DOHH2 (cell line): Measurements from ENCODE around the gene R3HDM2.

ENCODE experiments used
- H3F3A ChIP-seq: fragments of 200-600 bp; sonication (generic), shearing (Covaris generic); 2 replicates; pipeline ENCODE4 v1.6.0; 2016; ENCODE audit warnings: antibody characterized with exemption, mild to moderate bottlenecking; ENCODE audit not compliant: control insufficient read depth, insufficient read depth
- H3K27ac ChIP-seq: fragments of 200-600 bp; sonication (generic); 2 replicates; pipeline ENCODE4 v1.5.1; 2014; ENCODE audit warnings: low read depth, mild to moderate bottlenecking, low read length, moderate library complexity
- H3K27me3 ChIP-seq: fragments of 200-600 bp; sonication (generic); 2 replicates; pipeline ENCODE4 v1.6.1; 2014; ENCODE audit warnings: mild to moderate bottlenecking, low read length, mixed read lengths; ENCODE audit not compliant: control insufficient read depth
- H3K36me3 ChIP-seq: fragments of 200-600 bp; sonication (generic); 2 replicates; pipeline ENCODE4 v1.6.1; 2014; ENCODE audit warnings: mild to moderate bottlenecking, low read length, moderate library complexity, mixed read lengths; ENCODE audit not compliant: control insufficient read depth
- H3K4me1 ChIP-seq: fragments of 200-600 bp; sonication (generic); 2 replicates; pipeline ENCODE4 v1.6.1; 2014; ENCODE audit warnings: mild to moderate bottlenecking, low read length, mixed read lengths; ENCODE audit not compliant: control insufficient read depth
- H3K4me2 ChIP-seq: fragments of 200-600 bp; sonication (generic); 2 replicates; pipeline ENCODE4 v1.6.0; 2014; ENCODE audit warnings: mild to moderate bottlenecking, low read length, moderate library complexity
- H3K4me3 ChIP-seq: fragments of 200-600 bp; sonication (generic); 2 replicates; pipeline ENCODE4 v1.5.1; 2014; ENCODE audit warnings: mild to moderate bottlenecking, low read length, mixed read lengths
- H3K79me2 ChIP-seq: fragments of 200-600 bp; sonication (generic); 2 replicates; pipeline ENCODE4 v1.6.1; 2014; ENCODE audit warnings: mild to moderate bottlenecking, low read length, mixed read lengths; ENCODE audit not compliant: control insufficient read depth
- H3K9me2 ChIP-seq: fragments of 200-600 bp; sonication (generic); replicated peaks from 2 replicates; pipeline ENCODE4 v1.6.1; 2014; ENCODE audit warnings: mild to moderate bottlenecking, low read length, mixed read lengths; ENCODE audit not compliant: control insufficient read depth
- H3K9me3 ChIP-seq: fragments of 200-600 bp; sonication (generic); 2 replicates; pipeline ENCODE4 v1.6.1; 2014; ENCODE audit warnings: antibody characterized with exemption, low read length, mixed read lengths; ENCODE audit not compliant: control insufficient read depth, insufficient read depth
- H4K20me1 ChIP-seq: fragments of 200-600 bp; sonication (generic); 2 replicates; pipeline ENCODE4 v1.6.0; 2014; ENCODE audit warnings: low read depth, mild to moderate bottlenecking, antibody characterized with exemption, low read length, moderate library complexity; ENCODE audit not compliant: control insufficient read depth, insufficient read depth
- EZH2phosphoT487 ChIP-seq: fragments of 200-600 bp; sonication (generic); IDR thresholded peaks from 2 replicates; pipeline ENCODE4 v1.6.1; 2017; ENCODE audit warnings: borderline replicate concordance, mild to moderate bottlenecking, antibody characterized with exemption, low read length, moderate library complexity, mixed read lengths
- TF ChIP-seq, protein P1 (sequence below): fragments of 200-600 bp; sonication (generic); IDR thresholded peaks from one replicate; pipeline ENCODE4 v1.5.1; 2014; ENCODE audit warnings: antibody characterized with exemption, mild to moderate bottlenecking, low read depth, low read length; ENCODE audit not compliant: poor library complexity, severe bottlenecking

Gene R3HDM2

DNA sequence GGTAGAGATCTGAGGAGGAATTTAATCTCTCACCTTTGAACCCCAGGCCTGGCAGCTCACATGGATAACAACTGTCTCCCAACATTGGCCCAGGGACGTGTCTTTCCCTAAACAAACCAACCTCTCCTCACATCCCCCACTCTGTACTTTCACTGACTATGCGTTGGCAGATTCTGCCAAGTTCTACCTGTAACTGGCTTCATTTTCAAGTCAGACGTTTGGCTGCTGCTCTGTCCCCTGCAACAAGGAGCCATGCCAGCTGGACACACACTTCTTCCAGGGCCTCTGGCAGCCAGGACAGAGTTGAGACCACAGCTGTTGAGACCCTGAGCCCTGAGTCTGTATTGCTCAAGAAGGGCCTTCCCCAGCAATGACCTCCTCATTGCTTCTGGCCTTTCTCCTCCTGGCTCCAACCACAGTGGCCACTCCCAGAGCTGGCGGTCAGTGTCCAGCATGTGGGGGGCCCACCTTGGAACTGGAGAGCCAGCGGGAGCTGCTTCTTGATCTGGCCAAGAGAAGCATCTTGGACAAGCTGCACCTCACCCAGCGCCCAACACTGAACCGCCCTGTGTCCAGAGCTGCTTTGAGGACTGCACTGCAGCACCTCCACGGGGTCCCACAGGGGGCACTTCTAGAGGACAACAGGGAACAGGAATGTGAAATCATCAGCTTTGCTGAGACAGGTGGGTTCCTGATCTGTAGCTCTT lies 3.8 kb upstream of the R3HDM2 start, which contains the start of gene INHBC:
INHBC (plus strand) TSS at position 268 of the 707 bp plus-strand sequence; CDS start at position 371, 103 bp downstream.
- H3K27me3 ChIP-seq, result peaks cover 7% of the 10 kb centered on the region; the same call in 1 of the 2 replicates
- no peak within 1 kb of the TSS for H3K4me2 ChIP-seq
- H3F3A ChIP-seq, result no peaks in the 10 kb centered on the region
- peaks cover 8% of the 10 kb centered on the region for H3K79me2 ChIP-seq
- peaks cover 11% of the 10 kb centered on the region for H3K4me1 ChIP-seq
- H4K20me1 ChIP-seq, result no peaks in the 10 kb centered on the region
- no peak within 1 kb of the TSS for H3K27ac ChIP-seq
- H3K36me3 ChIP-seq, result peaks cover 5% of the 10 kb centered on the region
- no peak for TF ChIP-seq EZH2phosphoT487
- TF ChIP-seq, protein P1, sequence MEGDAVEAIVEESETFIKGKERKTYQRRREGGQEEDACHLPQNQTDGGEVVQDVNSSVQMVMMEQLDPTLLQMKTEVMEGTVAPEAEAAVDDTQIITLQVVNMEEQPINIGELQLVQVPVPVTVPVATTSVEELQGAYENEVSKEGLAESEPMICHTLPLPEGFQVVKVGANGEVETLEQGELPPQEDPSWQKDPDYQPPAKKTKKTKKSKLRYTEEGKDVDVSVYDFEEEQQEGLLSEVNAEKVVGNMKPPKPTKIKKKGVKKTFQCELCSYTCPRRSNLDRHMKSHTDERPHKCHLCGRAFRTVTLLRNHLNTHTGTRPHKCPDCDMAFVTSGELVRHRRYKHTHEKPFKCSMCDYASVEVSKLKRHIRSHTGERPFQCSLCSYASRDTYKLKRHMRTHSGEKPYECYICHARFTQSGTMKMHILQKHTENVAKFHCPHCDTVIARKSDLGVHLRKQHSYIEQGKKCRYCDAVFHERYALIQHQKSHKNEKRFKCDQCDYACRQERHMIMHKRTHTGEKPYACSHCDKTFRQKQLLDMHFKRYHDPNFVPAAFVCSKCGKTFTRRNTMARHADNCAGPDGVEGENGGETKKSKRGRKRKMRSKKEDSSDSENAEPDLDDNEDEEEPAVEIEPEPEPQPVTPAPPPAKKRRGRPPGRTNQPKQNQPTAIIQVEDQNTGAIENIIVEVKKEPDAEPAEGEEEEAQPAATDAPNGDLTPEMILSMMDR, result no peak
- no peak within 1 kb of the TSS for H3K4me3 ChIP-seq
- no peaks in the 10 kb centered on the region for H3K9me3 ChIP-seq
- H3K9me2 ChIP-seq, result no peaks in the 10 kb centered on the region

DNA sequence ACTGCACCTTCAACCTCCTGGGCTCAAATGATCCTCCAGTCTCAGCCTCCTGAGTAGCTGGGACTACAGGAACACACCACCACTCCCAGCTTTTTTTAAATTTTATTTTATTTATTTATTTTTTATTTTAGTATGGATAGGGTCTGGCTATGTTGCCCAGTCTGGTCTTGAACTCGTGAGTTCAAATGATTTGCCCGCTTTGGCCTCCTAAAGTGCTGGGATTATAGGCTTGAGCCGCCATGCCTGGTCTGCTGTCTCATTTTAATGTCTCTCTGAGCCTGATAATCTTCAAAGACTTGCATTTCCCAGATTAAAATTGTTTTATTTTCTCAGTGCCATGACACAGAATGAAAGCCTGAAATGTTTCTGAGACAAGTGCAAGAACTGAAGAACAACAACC lies 2.5 kb upstream of the R3HDM2 start:
- TF ChIP-seq, protein P1, result no peak
- no peak for TF ChIP-seq EZH2phosphoT487
- Histone ChIP-seq H3F3A (no peaks in the 10 kb centered on the region), H3K4me2 (no peak overlapping the region), H3K9me3 (no peaks in the 10 kb centered on the region), H3K27ac (no peak overlapping the region), H3K9me2 (no peaks in the 10 kb centered on the region), H4K20me1 (no peaks in the 10 kb centered on the region), H3K4me3 (no peak overlapping the region), H3K79me2 (peaks cover 21% of the 10 kb centered on the region), H3K4me1 (peaks cover 21% of the 10 kb centered on the region), H3K36me3 (peaks cover 5% of the 10 kb centered on the region), H3K27me3 (0 out of 2 replicates have a peak, but pooled peaks cover under 1% of the 10 kb centered on the region)

DNA sequence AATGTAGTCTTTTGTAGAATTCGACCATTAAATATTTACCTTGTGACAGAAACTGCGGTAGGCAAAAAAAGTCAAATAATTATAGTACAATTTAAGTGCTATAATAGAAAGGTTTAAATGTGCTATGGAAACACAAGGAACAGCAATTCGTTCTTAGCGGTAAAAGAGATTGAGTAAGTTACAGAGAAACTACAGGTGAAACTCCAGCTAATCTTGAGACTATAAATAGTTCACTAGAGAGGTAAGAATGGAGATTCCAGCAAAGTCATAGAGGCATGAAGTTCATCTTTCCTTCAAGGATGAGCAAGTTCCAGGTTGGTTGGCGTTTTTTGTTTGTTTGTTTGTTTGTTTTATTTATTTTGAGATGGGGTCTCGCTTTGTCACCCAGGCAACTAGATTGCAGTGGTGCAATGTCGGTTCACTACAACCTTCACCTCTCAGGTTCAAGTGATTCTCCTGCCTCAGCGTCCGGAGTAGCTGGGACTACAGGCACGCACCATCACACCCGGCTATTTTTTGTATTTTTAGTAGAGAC lies 878 bp upstream of the R3HDM2 start:
- Histone ChIP-seq H3K9me3 (no peaks in the 10 kb centered on the region), H4K20me1 (no peaks in the 10 kb centered on the region), H3F3A (no peaks in the 10 kb centered on the region), H3K36me3 (peaks cover 5% of the 10 kb centered on the region), H3K27ac (peak overlapping the region; percentile 68), H3K27me3 (no peaks in the 10 kb centered on the region), H3K4me2 (peak overlapping the region; percentile 75), H3K4me3 (peak overlapping the region; percentile 97), H3K4me1 (peaks cover 21% of the 10 kb centered on the region), H3K79me2 (peaks cover 34% of the 10 kb centered on the region), H3K9me2 (no peaks in the 10 kb centered on the region)
- TF ChIP-seq, protein P1, result no peak
- TF ChIP-seq EZH2phosphoT487, result no peak
